Mucosa of descending colon (tissue), 3 donors: ENCODE measurements around the gene ATP8B4. TPM values are rescaled to one million over a fixed set of nuclear protein-coding genes. Genes with fewer than 3 reads are reported as not detected.

Experiments
- ATAC-seq: fragments of 200-7000 bp; cut with Tn5 transposase; one replicate; pipeline ENCODE4 v1.9.1; 2020; ENCODE audit warnings: mild to moderate bottlenecking, moderate library complexity
- DNase-seq, 3 donors: peaks; one replicate each; pipeline ENCODE4 v3.0.0-alpha.2; 2020
- H3K36me3 ChIP-seq: fragments of 200-600 bp; one replicate; pipeline ENCODE4 v1.8.0; 2021; ENCODE audit warnings: low read depth, mild to moderate bottlenecking
- H3K4me1 ChIP-seq: fragments of 200-600 bp; one replicate; pipeline ENCODE4 v1.8.0; 2021; ENCODE audit warnings: low read depth, mild to moderate bottlenecking
- H3K4me3 ChIP-seq: fragments of 200-600 bp; one replicate; pipeline ENCODE4 v1.8.0; 2021; ENCODE audit warnings: mild to moderate bottlenecking
- H3K9me3 ChIP-seq: fragments of 200-600 bp; one replicate; pipeline ENCODE4 v1.8.0; 2021; ENCODE audit warnings: mild to moderate bottlenecking
- CTCF ChIP-seq: fragments of 200-600 bp; IDR thresholded peaks from one replicate; pipeline ENCODE4 v1.8.0; 2022; ENCODE audit warnings: antibody characterized with exemption, mild to moderate bottlenecking
- intact Hi-C, 2 donors: fragments of 100-400 bp; cut with DNase I in 1 of 2; cut with micrococcal nuclease in 1 of 2; formaldehyde crosslinking; loops; one replicate each; pipeline versions ENCODE4 v1.11.0 to v1.11.1; 2022; cut with DNase I, micrococcal nuclease
- total RNA-seq, 3 donors: library from RNA; stranded (reverse); fragmentation: NEBNext Ultra II Directional in 2 of 3; extraction: Animal tissue kit (Norgen Biotek cat#: 25700) in 2 of 3; gene quantifications; one replicate each; pipeline versions ENCODE4 v1.2.1 to v1.2.4, GENCODE V29; 2021 to 2023
- donor health status: DM: no; HTN: no; CAD: no; lungs with moderate emphysema.
- donor health status: DM: no; HTN: no; CAD: no.
- donor health status: DM: no; HTN: yes; CAD: no.

Gene ATP8B4
- total RNA-seq, 3 donors from 2014 or later = 4.7 to 8.9 (median 7.4) TPM

DNA sequence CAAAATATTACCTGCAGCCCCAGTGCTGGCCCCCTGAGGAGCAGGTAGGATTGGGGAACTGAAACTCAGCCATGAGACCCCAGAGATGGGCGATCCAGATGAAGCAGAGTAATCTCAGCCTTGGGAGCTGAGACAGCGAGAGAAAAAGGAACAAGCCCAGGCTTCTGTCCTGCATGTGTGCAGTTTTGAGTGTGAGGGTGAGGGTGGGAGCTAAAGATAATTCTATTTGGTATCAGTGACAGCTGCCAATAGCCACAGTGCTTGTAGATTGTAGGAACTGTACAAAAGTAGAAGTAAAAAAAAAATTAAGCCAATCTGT lies 5.9 kb downstream of the ATP8B4 start:
- TF ChIP-seq CTCF = no peak
- ATAC-seq (peak; percentile 37), DNase-seq (no peak)
- no peaks in the 10 kb centered on the region for H3K36me3 ChIP-seq
- H3K4me1 ChIP-seq = no peaks in the 10 kb centered on the region
- H3K9me3 ChIP-seq = no peaks in the 10 kb centered on the region
- intact Hi-C loops = no loop called here
- H3K4me3 ChIP-seq = no peak overlapping the region

DNA sequence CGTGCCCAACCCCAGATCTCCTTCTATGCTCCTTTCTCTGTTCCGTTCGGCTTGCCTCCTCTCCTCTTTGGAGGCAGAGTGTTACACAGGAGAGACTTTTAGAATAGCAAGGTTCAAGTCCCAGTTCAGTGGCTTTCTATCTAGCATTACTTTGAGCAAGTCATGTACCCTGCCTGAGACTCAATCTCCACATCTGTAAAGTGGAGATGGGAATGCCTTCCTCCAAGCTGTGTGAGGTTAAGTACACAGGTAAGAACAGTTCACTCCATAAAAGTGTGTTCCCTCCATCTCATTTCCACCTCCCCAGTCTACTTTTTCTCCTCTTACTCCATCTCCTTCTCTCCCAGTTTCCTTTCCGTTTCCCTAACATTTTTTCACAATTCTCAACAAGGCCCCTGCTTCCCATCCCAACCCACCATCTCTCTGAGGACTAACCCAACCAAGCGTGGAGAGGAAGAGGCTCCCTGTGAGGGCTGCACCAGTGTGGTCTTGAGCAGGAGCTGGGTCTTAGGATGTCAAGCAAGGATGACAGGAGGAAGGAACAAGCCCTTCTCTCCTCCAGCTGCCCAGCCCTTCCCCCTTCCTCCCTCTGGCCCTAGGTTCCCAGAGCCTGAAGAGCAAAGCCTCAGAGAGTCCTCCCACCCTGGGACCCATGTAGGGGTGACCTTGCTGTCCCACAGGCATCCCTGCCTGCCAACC lies 6.4 kb downstream of the ATP8B4 start:
- Histone ChIP-seq H3K4me1 (no peaks in the 10 kb centered on the region), H3K9me3 (no peaks in the 10 kb centered on the region), H3K36me3 (no peaks in the 10 kb centered on the region), H3K4me3 (no peak overlapping the region)
- intact Hi-C loops = no loop called here
- ATAC-seq (peak; percentile 21), DNase-seq (no peak)
- TF ChIP-seq CTCF = no peak

DNA sequence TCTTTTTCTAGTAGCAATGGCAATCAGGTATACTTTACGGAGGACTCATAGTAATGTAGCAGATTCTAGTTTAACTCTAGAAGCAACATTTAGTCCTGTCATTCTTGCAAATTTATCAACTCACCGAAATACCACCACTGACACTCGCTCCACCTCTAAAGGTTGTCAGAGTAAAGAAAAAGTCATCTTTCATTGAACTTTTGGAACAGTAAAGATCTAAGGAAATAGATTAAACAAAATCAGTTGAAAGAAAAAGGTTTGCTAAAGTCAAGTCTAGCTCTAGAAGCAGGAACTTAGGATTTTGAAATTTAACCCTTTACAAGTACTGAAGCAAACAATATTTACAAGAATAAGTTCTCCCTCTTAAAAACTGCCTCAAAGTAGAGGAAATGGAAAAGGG lies 8.7 kb downstream of the ATP8B4 start:
- DNase-seq (no peak), ATAC-seq (no peak)
- H3K4me3 ChIP-seq = no peak overlapping the region
- no peaks in the 10 kb centered on the region for H3K9me3 ChIP-seq
- TF ChIP-seq CTCF = no peak
- no peaks in the 10 kb centered on the region for H3K4me1 ChIP-seq
- intact Hi-C loops = no loop called here
- no peaks in the 10 kb centered on the region for H3K36me3 ChIP-seq

DNA sequence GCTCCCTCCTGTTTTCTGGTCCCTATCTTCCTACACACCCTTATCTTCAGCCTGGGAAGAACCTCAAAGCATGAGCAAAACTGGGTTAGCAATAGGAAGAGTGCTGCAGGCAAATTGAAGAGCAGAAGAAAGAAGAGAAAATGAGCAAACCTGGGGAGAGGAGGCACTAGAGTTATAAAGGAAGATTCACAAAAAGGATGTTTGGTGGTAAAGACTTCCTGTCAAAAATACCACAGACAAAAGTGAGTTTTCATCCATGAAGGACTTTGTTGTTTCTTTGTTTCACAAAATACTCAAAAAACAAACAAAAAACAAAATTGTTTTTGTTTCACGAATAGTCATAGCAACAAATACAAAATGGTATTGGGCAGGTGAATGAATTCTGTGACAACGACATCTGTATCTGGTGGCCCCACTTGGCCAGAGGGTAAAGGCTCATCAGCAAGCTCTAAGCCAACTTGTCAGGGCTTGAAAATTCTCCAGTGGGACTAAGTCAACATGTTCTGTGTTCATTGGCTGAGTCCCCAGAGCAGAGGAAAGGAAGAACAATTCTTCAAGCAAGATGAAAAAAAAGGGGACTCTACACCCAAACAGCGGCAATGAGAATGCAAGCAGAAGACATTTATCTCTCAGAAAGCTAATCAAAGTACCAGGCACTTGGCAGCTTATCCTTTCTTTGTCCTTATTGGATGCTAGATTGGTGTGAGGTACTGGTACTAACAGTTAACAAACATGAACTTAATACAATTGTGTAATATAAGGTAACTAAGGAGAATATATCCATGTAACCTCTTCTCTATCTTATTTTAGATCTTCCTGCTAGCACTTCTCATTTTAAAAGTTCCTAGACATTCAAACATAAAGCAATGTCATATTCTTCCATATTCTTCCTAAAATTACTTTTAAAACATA lies 9.7 kb downstream of the ATP8B4 start:
- H3K36me3 ChIP-seq = no peaks in the 10 kb centered on the region
- DNase-seq (no peak), ATAC-seq (no peak)
- H3K9me3 ChIP-seq = no peaks in the 10 kb centered on the region
- intact Hi-C loops = no loop called here
- H3K4me1 ChIP-seq = no peaks in the 10 kb centered on the region
- no peak overlapping the region for H3K4me3 ChIP-seq
- no peak for TF ChIP-seq CTCF

- intact Hi-C loops = no loop called here
- H3K4me3 ChIP-seq = no peak overlapping the region
- DNase-seq = no peak
- ATAC-seq = no peak
- H3K36me3 ChIP-seq = no peaks in the 10 kb centered on the region
- H3K4me1 ChIP-seq = no peaks in the 10 kb centered on the region
- TF ChIP-seq CTCF = no peak
- H3K9me3 ChIP-seq = no peaks in the 10 kb centered on the region
Measured at GRCh38 chr15:50108461-50108860, 10.6 kb downstream of the ATP8B4 start.
